HG03521 (cell line): Measurements from ENCODE around the gene CORO7.
"Not testable (repeated sequence)": the region's sequence is repeated elsewhere in the genome, so short reads cannot be mapped to it uniquely, and the experiment has no call there.

ENCODE experiments used
- ATAC-seq: cut with Tn5 transposase; IDR thresholded peaks from one replicate; pipeline ENCODE4 v1.9.1; 2021; ENCODE audit warnings: mild to moderate bottlenecking, moderate library complexity; ENCODE audit not compliant: unreplicated experiment

CORO7 gene

DNA sequence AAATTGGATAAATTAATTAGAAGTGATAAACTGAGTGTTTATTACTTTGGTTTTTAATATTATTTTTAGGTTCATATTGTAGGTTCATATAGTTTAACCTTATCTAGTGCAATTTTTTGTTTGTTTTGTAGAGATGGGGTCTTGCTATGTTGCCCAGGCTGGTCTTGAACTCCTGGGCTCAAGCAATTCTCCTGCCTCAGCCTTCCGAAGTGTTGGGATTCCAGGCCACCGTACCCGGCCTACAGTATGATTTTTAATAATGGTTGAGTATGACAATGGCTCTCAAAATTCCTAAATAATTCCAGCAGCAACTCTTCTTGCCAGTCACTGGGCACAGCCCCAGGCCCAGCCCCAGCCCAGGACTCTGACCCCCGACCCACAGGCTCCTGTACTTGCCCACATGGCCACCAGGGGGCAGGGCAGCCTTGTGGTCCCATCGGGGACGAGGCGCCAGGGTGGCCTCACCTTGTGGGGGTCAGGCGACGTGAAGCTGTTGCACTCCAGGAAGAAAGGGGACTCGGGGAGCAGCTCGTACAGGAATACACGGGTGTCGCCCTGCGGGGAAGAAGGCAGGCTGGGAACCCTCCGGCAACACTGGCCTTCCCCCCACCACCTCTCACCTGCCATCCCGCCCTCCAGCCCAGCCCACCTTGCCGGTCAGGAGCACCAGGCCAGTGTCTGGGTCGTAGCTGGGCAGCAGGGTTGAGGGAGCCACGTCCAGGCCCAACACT lies 57.4 kb downstream of the CORO7 start:
- ATAC-seq, result no peak

DNA sequence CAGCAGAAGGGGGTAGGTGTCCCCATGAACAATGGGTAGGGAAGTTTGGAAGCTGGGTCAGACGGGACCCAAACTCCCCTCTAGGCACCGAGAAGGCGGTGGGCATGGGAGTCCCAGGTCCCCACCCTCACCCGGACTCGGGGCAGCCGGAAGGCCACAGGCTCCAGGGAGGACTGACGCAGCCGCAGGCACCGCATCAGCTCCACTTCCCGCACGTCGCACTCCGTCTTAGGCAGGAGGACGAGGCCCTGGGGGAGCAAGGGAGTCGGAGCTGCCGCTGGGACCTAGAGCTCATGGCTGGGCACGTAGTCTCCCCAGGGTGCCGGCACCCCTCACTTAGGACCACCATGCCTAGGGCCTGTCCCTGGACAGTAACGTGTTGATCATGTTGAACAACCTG lies 58.2 kb downstream of the CORO7 start:
- no peak for ATAC-seq

DNA sequence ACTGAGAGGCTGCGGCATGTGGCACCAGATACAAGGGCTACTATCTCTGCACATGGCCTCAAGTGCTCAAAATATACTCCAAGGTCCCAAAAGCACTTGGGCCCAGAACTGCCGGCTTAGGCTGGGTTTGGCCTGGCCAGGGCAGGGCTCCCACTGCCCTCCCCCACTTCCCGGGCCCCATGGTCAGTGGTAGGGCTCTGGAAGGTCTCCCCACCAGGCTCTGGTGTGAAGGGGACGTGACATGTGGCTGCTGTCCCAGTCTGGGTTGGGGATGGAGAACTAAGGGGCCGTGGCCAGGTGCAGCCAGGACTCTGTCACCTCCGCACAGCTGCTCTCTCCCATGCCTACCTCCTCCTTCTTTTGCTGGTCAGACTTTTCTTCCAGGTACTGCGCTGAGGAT lies 59.6 kb downstream of the CORO7 start:
- no peak for ATAC-seq

DNA sequence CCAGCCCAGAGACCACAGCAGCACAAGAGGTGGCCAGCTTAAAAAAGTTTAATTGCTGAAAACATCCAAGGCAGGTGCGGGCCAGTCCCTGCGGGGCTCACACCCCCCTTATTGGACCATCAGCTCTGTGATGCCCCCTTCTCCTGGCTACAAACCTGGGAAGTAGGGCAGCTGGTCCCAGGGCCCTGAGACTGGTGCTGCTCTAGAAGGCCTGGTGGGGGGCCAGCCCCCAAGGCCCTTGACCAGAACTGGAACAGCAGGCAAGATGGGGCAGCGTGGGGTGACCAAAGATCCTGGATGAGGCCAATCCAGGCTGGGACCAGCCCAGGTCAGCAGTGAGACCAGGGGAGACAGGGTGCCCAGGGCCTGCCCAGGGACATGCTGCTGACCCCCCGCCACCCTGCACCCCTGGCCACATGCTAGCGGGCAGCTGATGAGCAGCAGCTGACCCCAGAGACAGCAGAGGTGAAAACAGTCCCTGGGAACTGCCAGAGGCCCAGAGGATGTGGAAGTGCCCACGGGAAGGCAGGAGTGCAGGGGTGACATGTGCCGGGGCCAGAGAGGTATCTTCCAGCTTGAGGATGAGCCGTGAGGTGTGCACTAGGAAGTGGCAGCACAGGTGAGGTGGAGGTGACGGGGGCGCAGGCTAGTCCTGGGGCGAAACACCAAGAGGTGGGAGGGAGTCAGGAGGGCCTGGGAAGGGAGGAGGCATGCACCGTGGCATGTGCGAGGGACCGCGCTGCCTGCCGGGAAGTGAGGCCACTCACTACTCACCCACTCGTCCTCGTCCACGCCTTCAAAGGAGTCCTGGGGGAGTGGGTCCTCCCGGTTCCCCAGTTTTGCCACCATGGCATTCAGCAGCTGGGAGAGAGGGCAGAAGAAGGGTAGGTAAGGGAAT lies 61.6 kb downstream of the CORO7 start:
- ATAC-seq, result no peak

DNA sequence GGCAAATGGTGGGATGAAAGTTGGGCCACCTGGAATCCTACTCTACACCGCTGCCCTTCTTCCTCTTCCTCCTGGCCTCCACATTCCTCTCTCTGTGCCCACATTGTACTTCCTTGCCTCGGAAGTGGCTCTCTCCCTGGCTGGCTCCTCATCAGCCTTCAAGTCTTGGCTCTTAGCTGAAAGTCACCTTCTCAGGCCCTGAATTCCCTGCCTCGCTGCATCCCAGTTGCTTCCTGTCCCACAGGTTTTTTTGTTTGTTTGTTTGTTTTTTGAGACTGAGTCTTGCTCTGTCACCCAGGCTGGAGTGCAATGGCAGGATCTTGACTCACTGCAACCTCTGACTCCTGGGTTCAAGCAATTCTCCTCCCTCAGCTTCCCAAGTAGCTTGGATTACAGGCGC lies 62.7 kb downstream of the CORO7 start:
- ATAC-seq, result no peak

DNA sequence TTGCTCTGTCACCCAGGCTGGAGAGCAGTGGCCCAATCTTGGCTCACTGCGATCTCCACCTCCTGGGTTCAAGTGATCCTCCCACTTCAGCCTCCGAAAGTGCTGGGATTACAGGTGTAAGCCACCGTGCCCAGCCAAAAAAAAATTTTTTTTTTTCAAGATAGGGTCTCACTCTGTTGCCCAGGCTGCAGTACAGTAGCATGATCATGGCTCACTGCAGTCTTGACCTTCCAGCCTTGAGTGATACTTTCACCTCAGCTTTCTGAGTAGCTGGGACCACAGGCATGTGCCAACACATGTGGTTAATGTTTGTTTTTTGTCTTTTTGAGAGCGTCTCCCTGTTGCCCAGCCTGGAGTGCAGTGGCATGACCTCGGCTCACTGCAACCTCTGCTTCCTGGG lies 63.6 kb downstream of the CORO7 start:
- ATAC-seq, result no peak

DNA sequence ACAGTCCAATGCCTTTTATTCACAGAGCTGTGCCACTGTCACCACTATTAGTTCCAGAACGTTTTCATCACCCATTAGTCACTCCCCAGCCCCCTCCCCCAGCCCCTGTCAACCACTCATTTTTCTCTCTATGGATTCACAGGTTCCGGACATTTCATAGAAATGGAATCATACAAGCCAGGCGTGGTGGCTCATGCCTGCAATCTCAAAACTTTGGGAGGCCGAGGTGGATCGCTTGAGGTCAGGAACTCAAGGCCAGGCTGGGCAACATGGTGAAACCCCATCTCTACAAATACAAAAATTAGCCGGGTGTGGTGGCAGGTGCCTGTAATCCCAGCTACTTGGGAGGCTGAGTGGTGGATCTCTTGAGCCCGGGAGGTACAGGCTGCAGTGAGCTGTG lies 64.5 kb downstream of the CORO7 start:
- ATAC-seq, result no peak

DNA sequence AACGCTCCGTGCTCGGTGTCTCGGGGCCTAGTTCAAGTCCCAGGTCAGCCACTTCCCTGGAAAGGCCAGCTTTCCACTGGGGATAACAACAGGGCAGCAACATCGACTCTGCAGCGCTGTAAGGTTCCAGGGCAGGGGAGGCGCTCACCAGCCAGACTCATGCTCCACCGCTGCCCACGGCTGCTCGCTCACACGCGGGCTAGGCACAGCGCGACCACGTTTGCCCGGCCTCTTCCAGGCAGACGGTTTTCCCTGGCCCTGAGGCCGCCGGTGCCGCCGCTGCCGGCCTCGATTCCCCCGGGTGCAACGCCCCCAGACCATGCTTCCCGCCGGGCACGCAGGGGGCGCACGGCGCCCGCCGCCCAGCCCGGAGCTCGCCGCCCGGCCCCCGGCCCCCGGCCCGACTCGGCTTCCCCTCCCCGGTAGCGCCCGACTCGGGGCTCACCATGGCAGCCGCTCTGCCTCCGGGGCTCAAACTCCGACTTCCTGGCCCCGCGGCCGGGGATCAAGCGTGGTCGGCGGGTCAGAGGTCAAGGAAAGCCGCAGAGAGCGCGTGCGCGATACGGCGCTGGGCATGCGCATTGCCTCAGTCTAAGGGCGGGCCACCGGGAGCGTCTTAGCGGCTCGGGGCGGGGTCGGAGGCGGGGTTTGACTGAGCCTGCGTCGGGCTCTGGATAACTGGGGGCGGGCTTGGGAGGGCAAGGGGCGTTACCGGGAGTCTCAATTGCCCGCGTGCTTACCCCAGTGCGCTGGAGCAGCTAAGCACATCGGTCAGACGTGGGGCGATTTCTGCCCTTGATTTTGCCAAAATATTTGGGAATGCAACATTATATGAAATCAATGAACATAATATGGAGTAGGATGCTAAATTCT lies 65.4 kb downstream of the CORO7 start, which contains the start of gene PAM16:
Gene PAM16, minus strand, starts transcription at position 535 of the 873 bp plus-strand sequence. Its CDS starts 87 bp downstream, at position 448.
- peak; percentile 91 for ATAC-seq

DNA sequence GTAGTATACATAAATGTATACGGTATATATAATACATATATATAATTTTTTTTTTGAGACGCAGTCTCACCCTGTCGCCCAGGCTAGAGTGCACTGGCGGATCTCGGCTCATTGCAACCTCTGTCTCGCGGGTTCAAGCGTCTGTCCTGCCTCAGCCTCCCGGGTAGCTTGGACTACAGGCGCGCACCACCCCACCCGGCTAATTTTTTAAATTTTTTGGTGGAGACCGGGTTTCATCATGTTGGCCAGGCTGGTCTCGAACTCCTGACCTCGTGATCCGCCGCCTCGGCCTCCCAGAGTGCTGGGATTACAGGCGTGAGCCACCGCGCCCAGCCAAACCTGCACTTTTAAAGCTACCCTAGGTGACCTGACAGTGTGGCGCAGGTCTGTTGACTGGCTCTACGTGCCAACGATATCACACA lies 66.0 kb downstream of the CORO7 start:
- ATAC-seq, result peak; percentile 10

DNA sequence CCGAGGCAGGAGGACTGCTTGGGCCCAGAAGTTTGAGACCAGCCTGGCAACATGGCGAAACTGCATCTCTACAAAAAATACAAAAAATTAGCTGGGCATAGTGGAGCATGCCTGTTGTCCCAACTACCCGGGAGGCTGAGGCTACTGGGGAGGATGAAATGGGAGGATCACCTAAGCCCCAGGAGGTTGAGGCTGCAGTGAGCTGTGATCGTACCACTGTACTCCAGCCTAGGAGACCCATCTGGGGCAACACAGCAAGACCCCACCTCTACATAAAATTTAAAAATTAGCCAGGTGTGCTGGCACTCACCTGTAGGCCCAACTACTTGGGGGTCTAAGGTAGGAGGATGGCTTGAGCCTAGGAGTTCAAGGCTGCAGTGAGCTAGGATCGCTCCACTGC lies 67.1 kb downstream of the CORO7 start:
- no peak for ATAC-seq

DNA sequence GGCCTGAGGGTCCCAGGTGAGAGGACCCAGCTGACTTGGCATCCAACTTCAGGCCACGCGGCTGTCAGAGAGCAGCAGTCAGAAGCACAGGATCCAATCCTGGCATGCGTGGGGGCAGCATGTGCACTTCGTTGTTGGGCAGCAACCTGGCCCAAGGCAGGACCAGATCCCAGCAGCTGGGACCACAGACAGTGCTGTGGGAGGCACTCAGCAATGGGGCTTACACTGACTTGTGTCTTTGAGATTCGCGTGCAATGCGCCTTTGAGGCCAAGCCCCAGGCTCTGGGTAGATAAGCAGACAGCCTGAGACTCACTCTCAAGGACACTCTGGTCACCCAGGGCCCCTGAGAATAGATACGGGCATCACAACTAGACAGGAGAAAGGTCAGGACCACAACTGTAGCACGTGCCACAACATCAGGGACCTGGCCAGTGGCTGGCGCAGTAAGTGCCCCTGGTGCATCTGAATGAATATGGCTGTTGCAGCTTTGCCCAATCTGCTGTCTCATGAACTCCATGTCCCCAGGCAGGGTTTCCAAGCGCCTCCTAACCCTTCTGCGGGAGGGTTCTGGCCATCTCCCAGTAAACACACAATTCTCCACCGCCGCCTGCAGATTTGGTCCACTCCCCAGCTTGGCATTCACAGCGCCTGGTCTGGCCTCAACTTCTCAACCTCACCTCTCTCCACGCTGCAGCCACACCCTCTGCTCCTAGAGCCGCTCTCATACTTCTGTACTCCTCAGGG lies 68.5 kb downstream of the CORO7 start:
- ATAC-seq, result no peak

DNA sequence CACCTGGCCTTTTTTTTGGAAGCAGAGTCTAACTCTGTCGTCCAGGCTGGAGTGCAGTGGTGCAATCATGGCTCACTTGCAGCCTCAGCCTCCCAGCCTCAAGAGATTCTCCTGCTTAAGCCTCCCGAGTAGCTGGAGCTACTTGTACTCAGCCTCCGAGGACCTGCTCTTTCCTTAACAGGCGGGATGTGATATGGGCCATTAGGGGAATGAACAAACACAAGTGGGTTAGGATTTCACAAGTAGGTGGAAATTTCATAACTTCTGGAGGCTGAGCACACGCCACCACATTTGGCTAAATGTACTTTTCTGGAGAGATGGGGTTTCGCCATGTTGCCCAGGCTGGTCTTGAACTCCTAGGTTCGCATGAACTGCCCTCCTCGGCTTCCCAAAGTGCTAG lies 69.4 kb downstream of the CORO7 start:
- ATAC-seq, result no peak

DNA sequence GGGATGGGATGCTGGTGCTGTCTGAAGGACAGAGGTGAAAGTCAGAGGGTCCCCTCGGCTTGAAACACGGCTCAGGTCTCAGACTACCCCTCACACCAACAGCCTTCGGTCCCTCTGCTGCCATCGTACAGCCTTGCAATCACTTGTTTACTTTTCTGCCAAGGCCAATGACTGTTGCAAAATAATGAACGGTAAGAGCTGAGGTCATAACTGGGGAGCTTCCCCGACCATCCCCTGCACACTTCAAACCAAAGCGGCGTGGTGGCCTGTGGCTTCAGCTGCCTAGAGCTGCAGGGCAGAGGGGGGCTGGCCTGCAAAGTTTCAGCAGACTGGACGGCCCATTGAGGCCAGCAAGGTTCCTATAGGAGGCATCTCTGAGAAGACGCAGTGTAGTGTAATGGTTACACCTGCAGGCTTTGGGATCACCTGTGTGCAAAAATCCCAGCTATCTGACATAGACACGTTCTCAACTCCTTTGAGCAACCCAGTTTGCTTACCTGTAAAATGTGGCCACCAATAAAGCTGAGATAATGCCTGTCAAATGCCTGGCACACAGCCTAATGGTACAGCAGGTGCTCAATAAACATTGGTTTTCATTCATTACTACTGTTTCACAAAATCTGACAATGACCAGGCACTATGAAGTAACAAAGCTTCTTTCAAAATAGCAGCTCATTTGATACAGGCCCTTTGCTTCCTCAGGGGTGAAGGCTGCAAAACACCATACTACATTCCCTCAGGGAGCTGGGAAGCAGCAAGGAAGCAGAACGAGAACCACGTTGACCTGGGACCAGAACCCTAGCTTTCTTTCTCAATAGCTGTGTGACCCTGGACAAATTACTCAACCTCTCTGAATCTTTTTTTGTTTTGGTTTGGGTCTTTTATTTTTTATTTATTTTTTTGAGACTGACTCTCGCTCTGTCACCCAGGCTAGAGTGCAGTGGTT lies 70.3 kb downstream of the CORO7 start:
- no peak for ATAC-seq

DNA sequence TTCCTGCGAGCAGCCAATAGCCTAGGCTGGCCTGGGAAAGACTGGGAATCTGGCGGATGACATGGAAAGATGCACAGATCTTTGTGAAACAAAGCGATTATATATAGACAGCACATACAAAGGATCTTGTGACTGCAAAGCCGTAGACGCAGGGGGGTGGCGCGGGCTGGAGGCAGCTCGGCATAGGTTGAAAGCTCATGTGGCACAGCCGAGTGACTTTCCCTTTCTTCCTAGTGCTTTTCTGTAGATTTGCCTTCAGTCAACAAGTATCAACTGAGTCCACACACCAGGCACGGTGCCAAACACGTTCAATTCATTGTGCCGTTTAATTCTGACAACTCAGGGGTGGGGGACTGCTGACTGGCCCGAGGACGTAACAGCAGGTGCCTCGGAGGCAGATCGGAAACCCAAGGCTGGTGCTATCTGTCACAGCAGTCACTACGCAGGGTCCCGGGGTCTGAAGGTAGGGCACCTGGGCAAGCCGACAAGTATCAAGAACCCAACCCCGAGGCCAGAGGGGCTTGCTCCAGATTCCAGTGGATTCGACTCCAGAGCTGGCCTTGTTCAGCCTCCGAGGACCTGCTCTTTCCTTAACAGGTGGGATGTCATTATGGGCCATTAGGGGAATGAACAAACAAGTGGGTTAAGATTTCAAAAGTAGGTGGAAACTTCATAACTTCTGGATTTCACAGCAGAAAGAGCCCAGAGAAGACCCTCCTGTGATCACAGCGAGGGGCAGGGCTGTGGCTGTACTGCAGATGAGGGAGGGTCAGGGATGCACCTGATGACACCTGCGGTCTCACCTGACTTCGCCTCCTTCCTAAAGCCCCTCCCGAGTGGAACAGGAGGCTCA lies 71.2 kb downstream of the CORO7 start:
- ATAC-seq, result no peak

DNA sequence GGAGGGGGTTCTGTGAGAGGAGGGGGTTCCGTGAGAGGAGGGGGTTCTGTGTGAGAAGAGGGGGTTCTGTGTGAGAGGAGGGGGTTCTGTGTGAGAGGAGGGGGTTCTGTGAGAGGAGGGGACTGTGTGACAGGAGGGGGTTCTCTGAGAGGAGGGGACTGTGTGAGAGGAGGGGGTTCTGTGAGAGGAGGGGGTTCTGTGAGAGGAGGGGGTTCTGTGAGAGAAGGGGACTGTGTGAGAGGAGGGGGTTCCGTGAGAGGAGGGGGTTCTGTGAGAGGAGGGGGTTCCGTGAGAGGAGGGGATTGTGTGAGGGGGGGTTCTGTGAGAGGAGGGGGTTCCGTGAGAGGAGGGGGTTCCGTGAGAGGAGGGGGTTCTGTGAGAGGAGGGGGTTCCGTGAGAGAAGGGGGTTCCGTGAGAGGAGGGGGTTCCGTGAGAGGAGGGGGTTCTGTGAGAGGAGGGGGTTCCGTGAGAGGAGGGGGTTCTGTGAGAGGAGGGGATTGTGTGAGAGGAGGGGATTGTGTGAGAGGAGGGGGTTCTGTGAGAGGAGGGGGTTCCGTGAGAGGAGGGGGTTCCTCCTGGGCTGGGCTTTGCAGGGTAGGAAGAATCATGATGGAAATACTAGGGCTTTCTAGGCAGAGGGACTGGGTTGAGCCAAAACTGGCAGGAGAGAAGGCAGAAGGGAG lies 72.0 kb downstream of the CORO7 start:
- not testable (repeated sequence) for ATAC-seq

DNA sequence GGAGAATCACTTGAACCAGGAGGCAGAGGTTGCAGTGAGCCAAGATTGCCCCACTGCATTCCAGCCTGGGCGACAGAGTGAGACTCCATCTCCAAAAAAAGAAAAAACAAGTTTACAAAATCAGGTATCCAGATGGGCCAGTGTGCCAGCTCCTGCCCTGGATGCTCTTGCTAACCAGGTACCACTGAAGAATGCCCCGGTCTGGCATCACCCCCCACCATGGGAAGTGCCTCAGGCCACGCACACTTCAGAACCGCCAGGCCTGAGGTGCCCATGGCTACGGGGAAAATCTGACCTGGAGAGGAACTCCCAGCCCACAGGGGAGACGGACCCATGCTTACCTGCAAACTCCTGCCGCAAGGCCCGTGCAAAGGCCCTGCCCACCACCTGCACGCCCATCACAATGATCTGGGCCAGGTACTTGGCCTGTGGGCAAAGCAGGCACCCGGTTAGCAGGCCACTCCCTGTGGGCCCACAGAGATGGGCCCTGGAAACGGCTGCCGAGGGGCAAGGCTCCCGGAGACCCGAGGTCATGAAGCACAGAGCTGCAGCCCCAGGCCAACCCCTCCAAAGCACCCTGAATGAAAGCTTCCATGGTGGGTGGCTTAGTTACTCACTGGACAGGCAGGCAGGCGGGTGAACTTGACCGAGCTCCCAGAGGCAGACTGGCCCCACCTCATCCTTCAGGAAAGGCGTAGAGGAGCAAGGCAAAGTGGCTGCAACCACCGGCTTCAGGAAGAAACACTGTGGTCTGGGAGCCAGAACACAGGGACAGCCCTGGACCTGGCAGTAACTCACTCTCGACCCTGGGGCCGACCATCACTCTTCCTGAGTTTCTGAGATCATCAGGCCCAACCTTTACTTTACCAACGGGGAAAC lies 73.3 kb downstream of the CORO7 start:
- ATAC-seq, result no peak

DNA sequence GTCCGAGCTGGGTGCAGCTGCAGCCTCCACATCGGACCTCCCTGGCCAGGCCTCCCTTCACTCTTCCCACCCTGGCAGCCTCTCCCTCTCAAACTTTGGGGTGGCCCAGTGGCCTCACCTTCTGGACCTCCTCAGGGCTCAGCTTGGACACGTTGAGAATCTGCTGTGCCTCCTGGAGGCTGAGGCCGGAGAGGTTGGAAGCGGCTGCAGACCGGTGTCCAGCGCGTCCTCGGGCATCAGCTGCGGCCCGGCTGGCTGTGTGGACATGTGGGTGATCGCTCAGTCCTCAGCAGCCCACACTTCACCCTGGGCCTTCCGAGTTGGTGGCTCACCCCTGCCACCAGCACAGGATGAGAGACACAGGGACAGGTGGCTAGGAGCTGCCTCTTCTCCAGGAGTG lies 75.1 kb downstream of the CORO7 start:
- ATAC-seq, result no peak
